GM23248 (cell line): ENCODE results near the gene XRCC5.

Experiments
- EZH2 ChIP-seq: fragments of 200-600 bp; sonication (generic); IDR thresholded peaks from 2 replicates; pipeline ENCODE4 v1.6.1; 2018; ENCODE audit warnings: antibody characterized with exemption, mild to moderate bottlenecking; ENCODE audit not compliant: insufficient read depth, poor library complexity, severe bottlenecking
- EZH2phosphoT487 ChIP-seq: fragments of 200-600 bp; sonication (generic); IDR thresholded peaks from 2 replicates; pipeline ENCODE4 v1.6.1; 2018; ENCODE audit warnings: antibody characterized with exemption, moderate library complexity, mild to moderate bottlenecking, low read depth; ENCODE audit not compliant: insufficient read depth

GRCh38 chr2:216113572-216113971, 4.4 kb downstream of the XRCC5 start:
- TF ChIP-seq EZH2phosphoT487, result no peak
- no peak for TF ChIP-seq EZH2
